Activated naive CD4-positive, alpha-beta T cell treated with anti-CD3 and anti-CD28 coated beads, Interleukin-2, amount 50 U/mL, for 72 hours (primary cell): ENCODE measurements around the gene CEP89. TPM values are rescaled to one million over a fixed set of nuclear protein-coding genes. Genes with fewer than 3 reads are reported as not detected.

Experiments
- ATAC-seq, 2 donors: fragments of 150-1000 bp; cut with Tn5 transposase; 2 replicates each; pipeline ENCODE4 v1.10.0; 2021; ENCODE audit warnings: mild to moderate bottlenecking in 2 of 2, moderate library complexity in 2 of 2
- DNase-seq, 2 donors: peaks; one replicate each; pipeline ENCODE4 v3.0.0; 2021 to 2022; ENCODE audit warnings: low spot score in 2 of 2
- H3K27ac Mint-ChIP-seq, 2 donors: one replicate each; pipeline ENCODE4 v1.8.0; 2022; ENCODE audit warnings: mild to moderate bottlenecking in 2 of 2, mixed read lengths in 2 of 2
- H3K36me3 Mint-ChIP-seq, 2 donors: one replicate each; pipeline ENCODE4 v1.8.0; 2022; ENCODE audit warnings: mixed read lengths in 2 of 2
- H3K9me3 Mint-ChIP-seq, 2 donors: one replicate each; pipeline ENCODE4 v1.8.0; 2022; ENCODE audit warnings: mixed read lengths in 2 of 2
- total RNA-seq, 2 donors: library from RNA; stranded (reverse); gene quantifications; one replicate each; pipeline ENCODE4 v1.2.3, GENCODE V29; 2022

Gene CEP89
- total RNA-seq, 2 donors from 2014 or later, result 15.3 to 21.3 TPM

DNA sequence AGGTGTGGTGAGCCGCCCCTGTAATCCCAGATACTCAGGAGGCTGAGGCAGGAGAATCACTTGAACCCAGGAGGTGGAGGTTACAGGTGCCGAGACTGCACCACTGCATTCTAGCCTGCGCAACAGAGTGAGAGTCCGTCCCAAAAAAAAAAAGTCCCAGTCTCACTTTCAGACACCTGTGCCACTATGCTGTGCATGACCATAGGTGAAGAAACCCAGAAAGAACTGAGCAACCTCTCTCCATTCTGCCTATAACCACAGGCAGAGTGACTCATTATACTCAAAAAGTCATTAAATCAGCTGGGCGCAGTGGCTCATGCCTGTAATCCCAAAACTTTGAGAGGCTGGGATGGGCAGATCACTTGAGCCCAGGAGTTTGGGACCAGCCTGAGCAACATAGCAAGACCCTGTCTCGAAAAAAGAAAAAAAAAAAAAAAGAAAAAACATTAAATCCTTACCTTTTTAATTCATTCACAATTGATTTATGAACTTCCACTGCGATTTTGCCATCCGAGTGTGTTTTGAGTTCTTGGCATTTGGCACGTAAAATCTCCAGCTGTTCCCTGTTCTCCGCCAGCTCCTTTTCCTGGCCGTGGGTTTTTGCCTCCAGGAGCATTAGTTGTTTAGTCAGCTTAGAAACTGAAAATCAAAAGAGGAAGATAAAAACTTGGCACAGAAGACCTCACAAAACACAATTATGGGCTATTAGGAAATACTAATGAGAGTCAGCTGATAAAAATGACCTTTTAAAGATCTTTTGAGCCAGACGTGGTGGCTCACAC, 56.7 kb downstream of the CEP89 start:
- DNase-seq (no peak), ATAC-seq (peak; percentile 50 to 69)
- Mint-ChIP-seq H3K9me3 (no peaks in the 10 kb centered on the region), H3K27ac (no peak overlapping the region), H3K36me3 (peaks cover 0 to 5% of the 10 kb centered on the region in 2 donors)

DNA sequence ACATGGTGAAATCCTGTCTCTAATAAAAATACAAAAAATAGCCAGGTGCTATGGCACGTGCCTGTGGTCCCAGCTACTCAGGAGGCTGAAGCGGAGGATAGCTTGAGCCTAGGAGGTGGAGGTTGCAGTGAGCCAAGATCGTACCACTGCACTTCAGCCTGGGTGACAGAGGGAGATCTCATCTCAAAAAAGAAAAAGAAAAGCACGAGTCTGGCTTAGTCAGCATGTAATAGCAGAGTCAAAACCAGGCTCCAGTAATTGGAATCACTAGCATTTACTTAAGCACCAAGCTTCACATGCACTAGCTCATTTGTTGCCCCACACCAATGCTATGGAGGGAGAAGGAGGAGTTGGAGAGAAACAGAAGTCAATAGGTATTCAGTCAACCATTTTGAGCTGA, 60.3 kb downstream of the CEP89 start:
- no peak for ATAC-seq
- H3K27ac Mint-ChIP-seq, result no peak overlapping the region
- peaks cover 3 to 7% of the 10 kb centered on the region in 2 donors for H3K9me3 Mint-ChIP-seq
- DNase-seq, result no peak
- H3K36me3 Mint-ChIP-seq, result peaks cover 11 to 19% of the 10 kb centered on the region in 2 donors

DNA sequence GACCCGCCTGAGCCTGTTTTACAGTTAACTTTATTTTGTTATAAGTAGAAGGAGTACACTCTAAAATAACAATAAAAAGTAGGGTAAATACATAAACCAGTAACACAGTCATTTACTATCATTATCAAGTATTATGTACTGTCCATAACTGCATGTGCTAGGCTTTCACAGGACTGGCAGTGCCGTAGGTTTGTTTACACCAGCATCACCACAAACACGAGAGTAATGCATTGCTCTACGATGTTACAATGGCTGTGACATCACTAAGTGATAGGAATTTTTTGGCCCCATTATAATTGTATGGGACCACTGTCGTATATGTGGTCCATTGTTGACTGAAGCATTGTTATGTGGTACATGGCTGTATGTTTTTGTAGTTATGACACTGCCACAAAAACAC, 60.9 kb downstream of the CEP89 start:
- no peak overlapping the region for H3K27ac Mint-ChIP-seq
- ATAC-seq (no peak), DNase-seq (no peak)
- peaks cover 14 to 24% of the 10 kb centered on the region in 2 donors for H3K36me3 Mint-ChIP-seq
- peaks cover 3 to 9% of the 10 kb centered on the region in 2 donors for H3K9me3 Mint-ChIP-seq

DNA sequence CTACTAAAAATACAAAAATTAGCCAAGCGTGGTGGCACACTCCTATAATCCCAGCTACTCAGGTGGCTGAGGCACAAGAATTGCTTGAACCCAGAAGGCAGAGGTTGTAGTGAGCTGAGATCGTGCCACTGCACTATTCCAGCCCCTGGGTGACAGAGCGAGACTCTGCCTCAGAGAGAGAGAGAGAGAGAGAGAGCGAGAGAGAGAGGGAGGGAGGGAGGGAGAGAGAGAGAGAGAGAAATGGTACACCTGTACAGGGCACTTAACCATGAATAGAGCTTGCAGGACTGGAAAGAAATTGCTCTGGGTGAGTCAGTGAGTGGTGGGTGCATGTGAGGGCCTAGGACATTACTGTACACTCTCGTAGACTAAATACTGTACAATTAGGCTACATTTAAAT, 61.7 kb downstream of the CEP89 start:
- ATAC-seq, result no peak
- Mint-ChIP-seq H3K9me3 (peaks cover 3 to 13% of the 10 kb centered on the region in 2 donors), H3K27ac (no peak overlapping the region), H3K36me3 (peaks cover 19 to 28% of the 10 kb centered on the region in 2 donors)
- no peak for DNase-seq

DNA sequence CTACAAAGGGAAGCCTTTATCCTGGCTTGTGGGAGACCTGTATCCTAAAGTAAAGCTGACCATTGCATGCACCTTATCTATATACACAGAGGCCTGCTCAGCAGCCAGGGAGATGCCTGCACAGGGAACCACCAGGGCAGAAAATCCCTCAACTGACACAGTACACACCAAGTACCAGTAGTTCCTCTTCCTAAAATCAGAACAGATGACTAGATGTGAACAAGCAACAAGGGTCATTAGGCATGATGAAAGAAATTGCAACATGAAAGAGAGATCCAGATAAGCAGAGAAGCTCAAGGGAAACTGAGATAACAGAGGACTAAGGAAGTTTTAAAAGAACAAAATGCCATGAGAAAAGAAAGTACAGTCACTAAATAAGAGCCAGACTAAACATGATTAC, 62.5 kb downstream of the CEP89 start:
- Mint-ChIP-seq H3K36me3 (peaks cover 19 to 28% of the 10 kb centered on the region in 2 donors), H3K27ac (no peak overlapping the region), H3K9me3 (peaks cover 3 to 13% of the 10 kb centered on the region in 2 donors)
- ATAC-seq, result no peak
- no peak for DNase-seq

DNA sequence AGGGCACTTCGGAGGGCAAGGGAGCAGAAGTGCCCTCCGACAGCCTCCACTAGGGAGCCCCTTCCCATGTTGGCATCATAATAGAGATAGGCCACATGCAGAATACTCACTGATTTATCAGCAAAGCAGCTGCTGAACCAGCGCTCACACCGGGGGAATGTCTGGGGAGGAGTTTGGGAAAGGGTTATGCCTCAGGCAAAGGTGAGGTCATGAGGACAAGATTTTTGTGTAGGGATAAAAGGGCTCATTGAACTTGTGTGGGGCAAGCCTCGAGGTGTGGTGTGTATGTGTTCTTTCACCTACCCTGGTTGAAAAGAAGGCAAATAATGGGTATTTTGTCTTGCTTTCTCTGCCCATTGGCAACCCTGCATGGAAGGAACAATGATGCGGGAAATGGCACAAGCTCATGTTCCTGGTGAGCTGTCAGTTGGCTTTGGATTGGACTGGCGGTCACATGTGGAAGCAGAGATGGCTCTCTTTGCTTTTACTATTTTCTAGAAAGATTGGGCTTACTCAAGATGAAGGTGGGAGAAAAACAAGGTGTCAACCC, 63.0 kb downstream of the CEP89 start:
- H3K9me3 Mint-ChIP-seq, result peaks cover 3 to 13% of the 10 kb centered on the region in 2 donors

DNA sequence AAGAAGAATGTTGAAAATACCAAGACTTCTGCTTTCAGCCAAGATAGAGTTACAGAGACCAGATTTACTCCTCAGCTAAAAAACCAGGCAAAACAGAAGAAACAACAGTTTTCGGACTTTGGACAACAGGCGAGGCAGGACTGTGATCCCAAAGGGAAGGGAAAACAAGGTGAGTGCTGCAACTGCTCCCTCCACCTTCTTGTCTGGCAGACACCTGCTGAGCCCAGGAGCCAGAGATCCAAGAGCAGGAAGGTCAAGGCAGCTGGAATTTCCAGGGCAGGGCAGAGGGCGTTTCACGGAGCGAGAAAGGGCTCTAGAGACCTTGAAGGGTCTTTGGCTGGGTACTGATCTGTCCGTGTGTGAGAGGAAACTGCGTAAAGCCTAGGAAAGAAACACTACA, 69.3 kb downstream of the CEP89 start:
- Mint-ChIP-seq H3K36me3 (peaks cover 16 to 20% of the 10 kb centered on the region in 2 donors), H3K27ac (peak overlapping the region in 1 of 2 donors; percentile 33), H3K9me3 (peaks cover 0 to 6% of the 10 kb centered on the region in 2 donors)
- ATAC-seq (no peak), DNase-seq (no peak)

More for the DNA sequence above, 63.0 kb downstream of the CEP89 start:
- H3K36me3 Mint-ChIP-seq, result peaks cover 19 to 28% of the 10 kb centered on the region in 2 donors
- peak overlapping the region in 1 of 2 donors; percentile 89 for H3K27ac Mint-ChIP-seq
- DNase-seq (no peak), ATAC-seq (no peak)

DNA sequence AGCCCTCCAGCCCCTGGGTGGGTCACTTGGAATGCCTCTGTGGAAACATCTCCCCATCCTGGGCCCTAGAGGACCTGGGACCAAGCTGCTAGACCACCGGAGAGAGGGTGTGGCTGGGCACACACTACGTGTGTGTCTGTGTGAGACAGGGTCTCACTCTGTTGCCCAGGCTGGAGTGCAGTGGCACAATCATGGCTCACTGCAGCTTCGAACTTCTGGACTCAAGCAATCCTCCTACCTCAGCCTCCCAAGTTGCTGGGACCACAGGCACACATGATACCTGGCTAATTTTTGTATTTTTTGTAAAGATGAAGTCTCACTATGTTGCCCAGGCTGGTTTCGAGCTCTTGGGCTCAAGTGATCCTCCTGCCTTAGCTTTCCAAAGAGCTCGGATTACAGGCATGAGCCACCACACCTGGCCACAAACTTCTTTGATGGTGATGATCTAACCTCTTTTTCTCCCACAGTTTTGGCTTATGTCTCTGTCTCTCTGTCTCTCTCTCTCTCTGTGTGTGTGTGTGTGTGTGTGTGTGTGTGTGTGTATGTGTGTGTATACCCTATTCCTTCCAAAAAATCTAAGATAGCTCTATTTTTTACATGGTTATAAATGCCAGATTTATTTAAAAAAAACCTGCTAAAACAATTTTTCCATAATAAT, 70.1 kb downstream of the CEP89 start:
- Mint-ChIP-seq H3K9me3 (peaks cover 0 to 6% of the 10 kb centered on the region in 2 donors), H3K27ac (no peak overlapping the region), H3K36me3 (peaks cover 16 to 20% of the 10 kb centered on the region in 2 donors)
- ATAC-seq (no peak), DNase-seq (no peak)

DNA sequence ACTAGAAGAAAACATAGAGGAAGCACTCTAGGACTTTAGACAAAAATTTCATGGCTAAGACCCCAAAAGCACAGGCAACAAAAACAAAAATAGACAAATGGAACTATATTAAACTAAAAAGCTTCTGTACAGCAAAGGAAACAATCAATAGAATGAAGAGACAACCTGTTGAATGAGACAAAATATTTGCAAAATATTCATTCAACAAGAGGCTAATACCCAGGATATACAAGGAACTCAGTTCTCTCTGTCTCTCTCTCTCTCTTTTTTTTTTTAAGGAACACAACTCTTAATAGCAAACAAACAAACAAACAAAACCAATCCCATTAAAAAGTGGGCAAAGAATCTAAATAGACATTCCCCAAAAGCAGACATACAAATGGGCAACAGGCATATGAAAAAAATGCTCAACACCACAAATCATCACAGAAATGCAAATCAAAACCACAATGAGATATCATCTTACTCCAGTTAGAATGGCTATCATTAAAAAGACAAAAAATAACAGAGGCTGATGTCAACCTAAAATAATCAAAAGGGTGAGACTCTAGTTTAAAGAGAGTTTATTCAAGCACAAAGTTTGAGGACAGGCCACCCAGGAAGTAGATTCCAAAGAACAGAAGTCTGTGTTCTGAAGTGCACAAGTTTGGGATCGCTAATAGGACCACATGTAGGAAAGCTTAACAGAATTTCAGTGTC, 75.1 kb downstream of the CEP89 start:
- peaks cover 35 to 38% of the 10 kb centered on the region in 2 donors for H3K36me3 Mint-ChIP-seq
- DNase-seq (no peak), ATAC-seq (no peak)
- H3K27ac Mint-ChIP-seq, result no peak overlapping the region
- H3K9me3 Mint-ChIP-seq, result peaks cover 15 to 16% of the 10 kb centered on the region in 2 donors

DNA sequence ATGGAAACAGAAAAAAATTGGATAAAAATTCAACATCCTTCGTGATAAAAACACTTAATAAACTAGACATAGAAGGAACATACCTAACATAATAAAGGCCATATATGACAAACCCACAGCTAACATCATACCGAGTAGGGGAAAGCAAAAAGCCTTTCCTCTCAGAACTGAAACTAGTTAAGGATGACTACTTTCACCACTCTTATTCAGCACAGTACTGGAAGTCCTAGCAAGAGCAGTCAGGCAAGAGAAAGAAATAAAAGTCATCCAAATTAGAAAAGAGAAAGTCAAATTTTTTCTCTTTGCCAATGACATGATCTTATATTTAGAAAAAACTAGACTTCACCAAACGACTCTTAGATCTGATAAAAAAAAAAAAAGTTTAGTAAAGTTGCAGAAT, 76.4 kb downstream of the CEP89 start:
- H3K36me3 Mint-ChIP-seq, result peaks cover 32 to 38% of the 10 kb centered on the region in 2 donors

DNA sequence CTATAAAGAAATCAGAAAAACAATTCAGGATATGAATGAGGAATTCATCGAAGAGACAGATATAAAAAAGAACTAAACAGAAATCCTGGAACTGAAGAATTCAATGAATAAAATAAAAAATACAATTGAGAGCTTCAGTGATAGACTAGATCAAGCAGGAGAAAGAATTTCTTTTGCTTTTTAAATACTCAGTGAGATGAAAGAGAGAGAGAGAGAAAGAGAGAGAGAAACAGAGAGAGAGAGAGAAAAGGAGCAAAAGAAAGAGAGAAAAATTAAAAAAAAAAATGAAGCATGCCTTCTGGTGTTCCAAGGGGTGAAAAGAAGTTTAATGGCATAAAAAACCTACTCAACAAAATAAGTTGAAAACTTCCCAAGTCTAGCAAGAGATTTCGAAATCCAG, 80.1 kb downstream of the CEP89 start:
- no peak overlapping the region for H3K27ac Mint-ChIP-seq
- DNase-seq, result no peak
- peaks cover 21 to 24% of the 10 kb centered on the region in 2 donors for H3K9me3 Mint-ChIP-seq
- peaks cover 32% of the 10 kb centered on the region in 2 donors for H3K36me3 Mint-ChIP-seq
- ATAC-seq, result no peak

More for the DNA sequence above, 76.4 kb downstream of the CEP89 start:
- ATAC-seq, result peak; percentile 82 to 98
- Mint-ChIP-seq H3K9me3 (peaks cover 21 to 24% of the 10 kb centered on the region in 2 donors), H3K27ac (no peak overlapping the region)
- no peak for DNase-seq

DNA sequence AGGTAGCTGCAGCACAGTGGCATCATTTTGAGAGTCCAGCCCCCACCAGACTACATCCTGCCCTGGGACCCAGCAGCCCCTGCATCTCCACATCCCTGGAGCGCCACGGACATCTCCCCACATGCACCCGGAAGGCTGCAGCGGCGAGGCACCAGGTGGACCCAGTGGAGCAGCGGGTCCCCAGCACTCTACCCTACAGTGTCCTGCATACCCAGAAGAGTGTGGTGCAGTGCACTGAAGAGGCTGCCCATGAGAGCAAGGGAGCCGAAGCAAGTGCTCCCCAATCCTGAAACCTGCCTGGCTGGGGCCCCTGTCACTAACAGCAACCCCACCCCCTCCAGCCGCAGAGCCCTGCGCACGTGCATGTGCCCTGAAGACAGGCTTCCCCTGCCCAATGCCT, 80.9 kb downstream of the CEP89 start:
- ATAC-seq (no peak), DNase-seq (no peak)
- peaks cover 32% of the 10 kb centered on the region in 2 donors for H3K36me3 Mint-ChIP-seq
- H3K27ac Mint-ChIP-seq, result no peak overlapping the region
- H3K9me3 Mint-ChIP-seq, result peaks cover 21 to 24% of the 10 kb centered on the region in 2 donors

DNA sequence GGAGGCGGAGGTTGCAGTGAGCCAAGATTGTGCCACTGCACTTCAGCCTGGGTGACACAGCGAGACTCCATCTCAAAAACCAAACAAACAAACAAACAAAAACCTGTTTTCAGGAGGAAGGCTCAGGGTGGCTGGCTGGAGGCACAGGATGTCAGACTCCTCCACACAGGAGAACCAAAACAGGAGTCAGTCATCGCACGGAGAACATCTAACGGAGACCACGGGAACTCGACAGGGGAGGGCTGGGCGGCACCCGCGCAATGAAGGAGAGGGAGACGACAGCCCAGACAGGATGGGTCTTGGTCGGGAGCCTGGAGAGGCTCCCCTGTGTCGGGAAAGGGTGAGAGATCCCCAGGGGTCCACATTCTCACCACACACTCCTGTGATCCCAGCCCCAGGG, 81.4 kb downstream of the CEP89 start:
- Mint-ChIP-seq H3K27ac (no peak overlapping the region), H3K36me3 (peaks cover 31 to 32% of the 10 kb centered on the region in 2 donors), H3K9me3 (peaks cover 21 to 24% of the 10 kb centered on the region in 2 donors)
- ATAC-seq (no peak), DNase-seq (no peak)

DNA sequence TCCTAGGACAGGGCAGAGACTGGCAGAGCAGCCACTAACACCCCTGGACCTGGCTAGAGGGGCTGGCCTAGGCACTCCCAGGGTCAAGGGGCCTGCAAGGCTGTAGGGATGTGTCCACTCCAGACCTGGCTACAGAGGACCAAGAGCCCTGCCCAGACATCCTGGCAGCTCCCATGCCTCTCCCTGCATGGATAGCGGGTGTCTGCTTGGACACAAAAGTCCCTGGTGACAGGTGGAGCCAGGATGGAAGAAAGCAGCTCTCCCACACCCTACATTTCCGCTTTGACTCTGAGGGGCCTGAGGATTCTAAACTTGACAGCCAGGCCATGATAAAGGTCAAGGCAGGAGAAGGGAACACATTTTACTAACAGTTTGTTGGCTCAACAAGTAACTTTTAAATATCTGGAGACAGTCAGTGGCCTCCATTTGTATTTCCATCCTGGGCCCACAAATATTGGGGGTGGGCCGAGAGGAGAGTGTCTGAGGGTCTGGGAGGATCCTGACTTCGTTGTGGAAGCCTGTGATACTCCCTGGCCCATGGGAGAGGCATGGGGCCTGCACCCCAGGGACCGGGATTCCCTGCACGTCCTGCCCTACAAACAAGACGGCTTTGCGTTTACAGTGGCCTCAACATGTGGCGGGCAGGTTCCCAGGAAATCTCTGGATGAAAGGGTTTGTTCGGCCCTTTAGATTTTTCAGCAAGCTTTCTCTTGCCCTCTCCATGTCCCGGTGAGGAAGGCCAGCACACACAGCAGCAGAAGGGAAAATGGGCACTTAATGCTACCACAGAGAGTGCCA, 82.4 kb downstream of the CEP89 start:
- H3K9me3 Mint-ChIP-seq, result peaks cover 21 to 24% of the 10 kb centered on the region in 2 donors
- peaks cover 21 to 29% of the 10 kb centered on the region in 2 donors for H3K36me3 Mint-ChIP-seq
- no peak overlapping the region for H3K27ac Mint-ChIP-seq
- ATAC-seq, result no peak
- no peak for DNase-seq

DNA sequence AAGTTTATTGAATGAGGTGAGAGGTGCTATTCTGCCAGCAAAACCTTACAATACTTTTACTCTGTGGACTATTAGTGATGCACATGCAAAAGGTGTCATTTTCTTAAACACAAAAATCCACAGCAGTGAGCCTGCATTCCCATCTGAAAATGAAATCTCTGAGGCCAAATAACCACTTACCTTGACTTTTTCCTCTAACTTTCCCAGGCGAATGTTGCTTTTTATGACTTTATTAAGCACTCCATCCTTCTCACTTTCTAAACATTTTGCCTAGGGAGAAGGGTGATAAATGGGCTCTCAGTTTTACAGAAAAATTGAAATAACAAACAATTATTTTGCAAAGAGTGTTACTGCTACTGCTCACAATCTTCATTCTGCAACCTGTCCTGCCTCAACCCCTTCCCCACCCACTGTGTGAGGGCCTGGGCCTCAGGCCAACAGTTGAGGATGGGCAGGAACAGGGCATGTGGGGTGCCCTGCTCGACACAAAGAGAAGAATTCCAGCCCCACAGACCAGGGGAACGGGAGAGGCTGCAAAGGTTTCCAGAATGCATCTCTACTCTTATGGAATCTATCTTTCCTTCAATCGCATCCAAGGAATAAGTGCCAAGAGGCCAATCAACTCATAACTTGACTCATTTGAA, 84.1 kb downstream of the CEP89 start:
- H3K36me3 Mint-ChIP-seq, result peaks cover 6 to 16% of the 10 kb centered on the region in 2 donors
- no peak overlapping the region for H3K27ac Mint-ChIP-seq
- no peak for ATAC-seq

More for the DNA sequence above, 84.1 kb downstream of the CEP89 start:
- DNase-seq, result no peak
- peaks cover 10 to 12% of the 10 kb centered on the region in 2 donors for H3K9me3 Mint-ChIP-seq
